Endodermal cell (in vitro differentiated cells): Measurements from ENCODE around the gene TMEM202. TPM values are rescaled to one million over a fixed set of nuclear protein-coding genes. Genes with fewer than 3 reads are reported as not detected.

Experiments used
- DNase-seq: peaks from one replicate; pipeline ENCODE4 v3.0.0-alpha.2; 2017
- H3K27ac ChIP-seq: 2 replicates; pipeline ENCODE4 v1.5.1; 2013; ENCODE audit warnings: mild to moderate bottlenecking, low read depth, low read length, moderate library complexity
- H3K27me3 ChIP-seq: 2 replicates; pipeline ENCODE4 v1.6.1; 2013; ENCODE audit warnings: mild to moderate bottlenecking, low read length, moderate library complexity; ENCODE audit not compliant: insufficient read depth, control insufficient read depth, poor library complexity, severe bottlenecking
- H3K36me3 ChIP-seq: 2 replicates; pipeline ENCODE4 v1.7.0; 2013; ENCODE audit warnings: mild to moderate bottlenecking, low read length, moderate library complexity; ENCODE audit not compliant: control insufficient read depth, insufficient read depth
- H3K4me1 ChIP-seq: one replicate; pipeline ENCODE4 v1.7.0; 2013; ENCODE audit warnings: low read length; ENCODE audit not compliant: control insufficient read depth, insufficient read depth
- H3K4me3 ChIP-seq: 2 replicates; pipeline ENCODE4 v1.5.1; 2013; ENCODE audit warnings: mild to moderate bottlenecking, low read length, moderate library complexity
- H3K9ac ChIP-seq: 2 replicates; pipeline ENCODE4 v1.6.1; 2013; ENCODE audit warnings: mild to moderate bottlenecking, low read length, moderate library complexity; ENCODE audit not compliant: poor library complexity, severe bottlenecking; ENCODE audit errors: extremely low read depth
- H3K9me3 ChIP-seq: 2 replicates; pipeline ENCODE4 v1.6.1; 2013; ENCODE audit warnings: mild to moderate bottlenecking, low read length, moderate library complexity; ENCODE audit not compliant: control insufficient read depth
- H3K27ac Mint-ChIP-seq: 2 replicates; pipeline ENCODE4 v1.8.0; 2020; ENCODE audit warnings: mixed read lengths
- H3K27me3 Mint-ChIP-seq: 2 replicates; pipeline ENCODE4 v1.8.0; 2021; ENCODE audit warnings: mild to moderate bottlenecking, mixed read lengths; ENCODE audit not compliant: insufficient read depth
- H3K36me3 Mint-ChIP-seq: 2 replicates; pipeline ENCODE4 v1.8.0; 2020; ENCODE audit warnings: low read depth, mixed read lengths
- H3K4me1 Mint-ChIP-seq: 2 replicates; pipeline ENCODE4 v1.8.0; 2020; ENCODE audit warnings: mixed read lengths
- H3K4me3 Mint-ChIP-seq: 2 replicates; pipeline ENCODE4 v1.8.0; 2020; ENCODE audit warnings: mild to moderate bottlenecking, moderate library complexity, mixed read lengths
- H3K9me3 Mint-ChIP-seq: 2 replicates; pipeline ENCODE4 v1.8.0; 2020; ENCODE audit warnings: mild to moderate bottlenecking, mixed read lengths
- CTCF ChIP-seq: fragments of 200-600 bp; sonication (generic); conservative IDR thresholded peaks from 2 replicates; pipeline ENCODE4 v1.5.0; 2021; ENCODE audit warnings: antibody characterized with exemption, mild to moderate bottlenecking
- WGBS, 2 experiments: methylation state at CpG; one replicate each; pipeline versions ENCODE4 v1.1.5 to v1.1.7; 2013; ENCODE audit warnings: missing lambda C conversion rate in 2 of 2, mixed read lengths in 1 of 2; ENCODE audit not compliant: insufficient coverage in 1 of 2, insufficient read length in 1 of 2; 5-methylcytosine and 5-hydroxymethylcytosine counted together
- total RNA-seq, 2 donors: library from RNA; stranded (reverse); fragmentation: NEBNext Ultra II Directional in 1 of 2; extraction: Animal tissue kit (Norgen Biotek cat#: 25700) in 1 of 2; gene quantifications; 2 replicates in 1 of 2; 3 replicates in 1 of 2; pipeline ENCODE4 v1.2.1, GENCODE V29; 2021

TMEM202 gene
- total RNA-seq, 2 donors from 2014 or later, result not detected

GRCh38 chr15:72402726-72403125 lies 4.6 kb downstream of the TMEM202 start:
- Histone ChIP-seq H3K36me3 (no peaks in the 10 kb centered on the region), H3K27me3 (peaks cover 86% of the 10 kb centered on the region), H3K4me3 (no peak overlapping the region), H3K27ac (no peak overlapping the region), H3K9ac (no peak overlapping the region), H3K9me3 (no peaks in the 10 kb centered on the region), H3K4me1 (no peaks in the 10 kb centered on the region)
- Mint-ChIP-seq H3K27me3 (peaks cover 60% of the 10 kb centered on the region), H3K9me3 (no peaks in the 10 kb centered on the region), H3K27ac (no peak overlapping the region), H3K4me3 (no peak overlapping the region), H3K36me3 (no peaks in the 10 kb centered on the region), H3K4me1 (no peaks in the 10 kb centered on the region)
- 78 to 79% methylated on average over 4 to 5 of the region's 5 CpGs for WGBS, 2 experiments
- no peak for TF ChIP-seq CTCF
- DNase-seq, result no peak

- Histone ChIP-seq H3K27ac (no peak overlapping the region), H3K4me1 (no peaks in the 10 kb centered on the region), H3K27me3 (peaks cover 91% of the 10 kb centered on the region), H3K4me3 (no peak overlapping the region), H3K9ac (no peak overlapping the region), H3K36me3 (no peaks in the 10 kb centered on the region), H3K9me3 (no peaks in the 10 kb centered on the region)
- H3K27ac Mint-ChIP-seq, result no peak overlapping the region
- no peaks in the 10 kb centered on the region for H3K36me3 Mint-ChIP-seq
- no peaks in the 10 kb centered on the region for H3K4me1 Mint-ChIP-seq
- TF ChIP-seq CTCF, result no peak
- WGBS, 2 experiments, result 73 to 83% methylated on average over 2 to 3 of the region's 3 CpGs
- H3K9me3 Mint-ChIP-seq, result no peaks in the 10 kb centered on the region
- H3K27me3 Mint-ChIP-seq, result peaks cover 66% of the 10 kb centered on the region
- H3K4me3 Mint-ChIP-seq, result no peak overlapping the region
- DNase-seq, result no peak
Measured at GRCh38 chr15:72404356-72404755, 6.3 kb downstream of the TMEM202 start.

- no peak overlapping the region for H3K27ac Mint-ChIP-seq
- no peaks in the 10 kb centered on the region for H3K4me1 Mint-ChIP-seq
- no peak overlapping the region for H3K9ac ChIP-seq
- H3K4me3 ChIP-seq, result no peak overlapping the region
- H3K36me3 Mint-ChIP-seq, result no peaks in the 10 kb centered on the region
- no peak for DNase-seq
- no peak overlapping the region for H3K27ac ChIP-seq
- H3K4me1 ChIP-seq, result no peaks in the 10 kb centered on the region
- TF ChIP-seq CTCF, result no peak
- H3K27me3 ChIP-seq, result peaks cover 92% of the 10 kb centered on the region
- peaks cover 69% of the 10 kb centered on the region for H3K27me3 Mint-ChIP-seq
- no peak overlapping the region for H3K4me3 Mint-ChIP-seq
- no peaks in the 10 kb centered on the region for H3K9me3 ChIP-seq
- H3K36me3 ChIP-seq, result no peaks in the 10 kb centered on the region
- no peaks in the 10 kb centered on the region for H3K9me3 Mint-ChIP-seq
Measured at GRCh38 chr15:72404841-72405240, 6.7 kb downstream of the TMEM202 start.
